Measurements from ENCODE around the gene UBE2B.
"Not testable (repeated sequence)": the region's sequence is repeated elsewhere in the genome, so short reads cannot be mapped to it uniquely, and the experiment has no call there.

DNA sequence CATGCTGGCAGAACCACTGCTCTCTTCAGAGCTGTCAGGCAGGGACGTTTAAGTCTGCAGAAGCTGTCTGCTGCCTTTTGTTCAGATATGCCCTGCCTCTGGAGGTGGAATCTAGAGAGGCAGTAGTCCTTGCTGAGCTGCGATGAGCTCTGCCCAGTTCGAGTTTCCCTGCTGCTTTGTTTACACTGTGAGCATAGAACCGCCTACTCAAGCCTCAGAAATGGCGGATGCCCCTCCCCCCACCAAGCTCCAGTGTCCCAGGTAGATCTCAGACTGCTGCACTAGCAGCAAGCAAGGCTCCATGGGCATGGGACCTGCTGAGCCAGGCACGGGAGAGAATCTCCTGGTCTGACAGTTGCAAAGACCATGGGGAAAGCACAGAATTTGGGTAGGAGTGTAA, 34.5 kb upstream of the UBE2B start:
- TF ChIP-seq, protein P1, sequence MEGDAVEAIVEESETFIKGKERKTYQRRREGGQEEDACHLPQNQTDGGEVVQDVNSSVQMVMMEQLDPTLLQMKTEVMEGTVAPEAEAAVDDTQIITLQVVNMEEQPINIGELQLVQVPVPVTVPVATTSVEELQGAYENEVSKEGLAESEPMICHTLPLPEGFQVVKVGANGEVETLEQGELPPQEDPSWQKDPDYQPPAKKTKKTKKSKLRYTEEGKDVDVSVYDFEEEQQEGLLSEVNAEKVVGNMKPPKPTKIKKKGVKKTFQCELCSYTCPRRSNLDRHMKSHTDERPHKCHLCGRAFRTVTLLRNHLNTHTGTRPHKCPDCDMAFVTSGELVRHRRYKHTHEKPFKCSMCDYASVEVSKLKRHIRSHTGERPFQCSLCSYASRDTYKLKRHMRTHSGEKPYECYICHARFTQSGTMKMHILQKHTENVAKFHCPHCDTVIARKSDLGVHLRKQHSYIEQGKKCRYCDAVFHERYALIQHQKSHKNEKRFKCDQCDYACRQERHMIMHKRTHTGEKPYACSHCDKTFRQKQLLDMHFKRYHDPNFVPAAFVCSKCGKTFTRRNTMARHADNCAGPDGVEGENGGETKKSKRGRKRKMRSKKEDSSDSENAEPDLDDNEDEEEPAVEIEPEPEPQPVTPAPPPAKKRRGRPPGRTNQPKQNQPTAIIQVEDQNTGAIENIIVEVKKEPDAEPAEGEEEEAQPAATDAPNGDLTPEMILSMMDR (conservative IDR thresholded peaks at IDR 0.05; ENCODE audit: low read depth in 2 of 2) = not testable (repeated sequence)
- TF ChIP-seq EZH2 (IDR thresholded peaks at IDR 0.05; ENCODE audit: low read depth, unreplicated experiment); EZH2phosphoT487 (IDR thresholded peaks at IDR 0.05; ENCODE audit: unreplicated experiment); ZNF114 (CRISPR knock-in tag; IDR thresholded peaks at IDR 0.05); POLR2AphosphoS5 (IDR thresholded peaks at IDR 0.05; ENCODE audit: low read depth); JUNB (IDR thresholded peaks at IDR 0.05; ENCODE audit: unreplicated experiment); ZNF331 (CRISPR knock-in tag; IDR thresholded peaks at IDR 0.05; ENCODE audit: low read depth); NANOG (IDR thresholded peaks at IDR 0.05; ENCODE audit: borderline replicate concordance); CREB1 (CRISPR knock-in tag; IDR thresholded peaks at IDR 0.05; ENCODE audit: low read depth): not testable (repeated sequence)
- TF ChIP-seq, protein P2, sequence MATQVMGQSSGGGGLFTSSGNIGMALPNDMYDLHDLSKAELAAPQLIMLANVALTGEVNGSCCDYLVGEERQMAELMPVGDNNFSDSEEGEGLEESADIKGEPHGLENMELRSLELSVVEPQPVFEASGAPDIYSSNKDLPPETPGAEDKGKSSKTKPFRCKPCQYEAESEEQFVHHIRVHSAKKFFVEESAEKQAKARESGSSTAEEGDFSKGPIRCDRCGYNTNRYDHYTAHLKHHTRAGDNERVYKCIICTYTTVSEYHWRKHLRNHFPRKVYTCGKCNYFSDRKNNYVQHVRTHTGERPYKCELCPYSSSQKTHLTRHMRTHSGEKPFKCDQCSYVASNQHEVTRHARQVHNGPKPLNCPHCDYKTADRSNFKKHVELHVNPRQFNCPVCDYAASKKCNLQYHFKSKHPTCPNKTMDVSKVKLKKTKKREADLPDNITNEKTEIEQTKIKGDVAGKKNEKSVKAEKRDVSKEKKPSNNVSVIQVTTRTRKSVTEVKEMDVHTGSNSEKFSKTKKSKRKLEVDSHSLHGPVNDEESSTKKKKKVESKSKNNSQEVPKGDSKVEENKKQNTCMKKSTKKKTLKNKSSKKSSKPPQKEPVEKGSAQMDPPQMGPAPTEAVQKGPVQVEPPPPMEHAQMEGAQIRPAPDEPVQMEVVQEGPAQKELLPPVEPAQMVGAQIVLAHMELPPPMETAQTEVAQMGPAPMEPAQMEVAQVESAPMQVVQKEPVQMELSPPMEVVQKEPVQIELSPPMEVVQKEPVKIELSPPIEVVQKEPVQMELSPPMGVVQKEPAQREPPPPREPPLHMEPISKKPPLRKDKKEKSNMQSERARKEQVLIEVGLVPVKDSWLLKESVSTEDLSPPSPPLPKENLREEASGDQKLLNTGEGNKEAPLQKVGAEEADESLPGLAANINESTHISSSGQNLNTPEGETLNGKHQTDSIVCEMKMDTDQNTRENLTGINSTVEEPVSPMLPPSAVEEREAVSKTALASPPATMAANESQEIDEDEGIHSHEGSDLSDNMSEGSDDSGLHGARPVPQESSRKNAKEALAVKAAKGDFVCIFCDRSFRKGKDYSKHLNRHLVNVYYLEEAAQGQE (IDR thresholded peaks at IDR 0.05; ENCODE audit: unreplicated experiment) = not testable (repeated sequence)
- TF ChIP-seq, protein P3, sequence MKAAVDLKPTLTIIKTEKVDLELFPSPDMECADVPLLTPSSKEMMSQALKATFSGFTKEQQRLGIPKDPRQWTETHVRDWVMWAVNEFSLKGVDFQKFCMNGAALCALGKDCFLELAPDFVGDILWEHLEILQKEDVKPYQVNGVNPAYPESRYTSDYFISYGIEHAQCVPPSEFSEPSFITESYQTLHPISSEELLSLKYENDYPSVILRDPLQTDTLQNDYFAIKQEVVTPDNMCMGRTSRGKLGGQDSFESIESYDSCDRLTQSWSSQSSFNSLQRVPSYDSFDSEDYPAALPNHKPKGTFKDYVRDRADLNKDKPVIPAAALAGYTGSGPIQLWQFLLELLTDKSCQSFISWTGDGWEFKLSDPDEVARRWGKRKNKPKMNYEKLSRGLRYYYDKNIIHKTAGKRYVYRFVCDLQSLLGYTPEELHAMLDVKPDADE (IDR thresholded peaks at IDR 0.05) = not testable (repeated sequence)
